ENCODE results near the gene WASL. TPM values are rescaled to one million over a fixed set of nuclear protein-coding genes. Genes with fewer than 3 reads are reported as not detected.

The WASL gene
- total and polyA plus RNA-seq, 3 experiments from 2014 or later, result 2.8 to 7.4 (median 7.3) TPM

DNA sequence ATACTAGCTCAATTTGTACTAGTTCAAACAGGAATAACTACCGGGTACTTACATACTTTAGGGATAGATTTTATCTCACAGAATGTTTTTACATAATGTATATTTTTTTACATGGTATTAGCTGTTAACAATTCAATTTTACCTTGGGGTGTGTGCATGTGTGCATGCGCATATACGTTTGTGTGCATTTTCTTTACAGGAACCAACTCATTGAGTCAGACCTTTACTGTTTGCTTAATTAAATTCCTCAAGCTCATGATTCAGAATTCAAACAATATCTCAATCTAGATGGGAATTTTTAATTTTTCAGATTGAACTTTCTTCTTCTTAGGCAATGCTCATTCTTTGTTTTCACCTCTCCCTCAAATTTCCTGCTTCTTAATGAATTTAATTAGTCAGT lies 24.7 kb upstream of the WASL start:
- Histone ChIP-seq H3K9me3 (ENCODE audit: low read length) (no peaks in the 10 kb centered on the region), H3K4me3 (ENCODE audit: low read length) (no peak overlapping the region), H3K27ac (ENCODE audit: low read depth, low read length) (no peak overlapping the region), H3K36me3 (ENCODE audit: insufficient read depth, low read length) (no peaks in the 10 kb centered on the region), H3K27me3 (ENCODE audit: insufficient read depth, low read length, poor library complexity, severe bottlenecking) (no peaks in the 10 kb centered on the region), H3K4me1 (ENCODE audit: insufficient read depth, low read length) (no peaks in the 10 kb centered on the region)
- ChIA-PET CTCF (no interaction called here), POLR2A (no interaction called here)
- peaks cover 11 to 18% of the 10 kb centered on the region in 2 donors for H3K27me3 Mint-ChIP-seq
- no peak overlapping the region for H3K27ac Mint-ChIP-seq
- H3K4me3 Mint-ChIP-seq, result no peak overlapping the region
- H3K36me3 Mint-ChIP-seq, result peaks cover 0 to 2% (median 0%) of the 10 kb centered on the region in 3 donors
- DNase-seq, result no peak
- H3K4me1 Mint-ChIP-seq, result peaks cover 6 to 11% (median 8%) of the 10 kb centered on the region in 3 donors
- H3K9me3 Mint-ChIP-seq, result no peaks in the 10 kb centered on the region

DNA sequence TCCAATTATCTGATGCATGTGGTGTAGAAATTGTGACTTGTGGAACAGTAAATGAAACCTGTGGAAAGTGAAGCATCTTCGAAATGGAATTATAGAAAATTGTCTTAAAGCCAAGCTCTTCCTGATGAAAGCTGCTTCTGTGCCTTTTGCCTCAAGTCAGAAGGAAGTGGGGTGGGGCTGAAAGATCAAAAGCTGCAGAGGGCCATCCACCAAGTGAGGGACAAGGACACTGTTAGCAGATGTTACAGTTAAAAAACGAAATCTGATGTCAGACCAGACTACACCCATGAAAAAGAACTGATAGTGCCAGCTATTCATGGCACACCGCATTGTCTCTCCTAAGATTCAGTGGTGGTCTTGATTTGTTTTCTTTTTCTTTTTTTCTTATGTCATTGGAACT lies 23.8 kb upstream of the WASL start:
- no peak overlapping the region for H3K27ac ChIP-seq (ENCODE audit: low read depth, low read length)
- no peaks in the 10 kb centered on the region for H3K9me3 ChIP-seq (ENCODE audit: low read length)
- ChIA-PET POLR2A (no interaction called here), CTCF (no interaction called here)
- Mint-ChIP-seq H3K4me3 (no peak overlapping the region), H3K27ac (peak overlapping the region in 1 of 8 donors; percentile 6), H3K9me3 (no peaks in the 10 kb centered on the region), H3K27me3 (peaks cover 9 to 18% of the 10 kb centered on the region in 2 donors), H3K4me1 (peaks cover 6 to 11% (median 8%) of the 10 kb centered on the region in 3 donors), H3K36me3 (peaks cover 0 to 2% (median 0%) of the 10 kb centered on the region in 3 donors)
- no peak overlapping the region for H3K4me3 ChIP-seq (ENCODE audit: low read length)
- no peaks in the 10 kb centered on the region for H3K27me3 ChIP-seq (ENCODE audit: insufficient read depth, low read length, poor library complexity, severe bottlenecking)
- DNase-seq, result no peak
- no peaks in the 10 kb centered on the region for H3K4me1 ChIP-seq (ENCODE audit: insufficient read depth, low read length)
- H3K36me3 ChIP-seq (ENCODE audit: insufficient read depth, low read length), result no peaks in the 10 kb centered on the region

DNA sequence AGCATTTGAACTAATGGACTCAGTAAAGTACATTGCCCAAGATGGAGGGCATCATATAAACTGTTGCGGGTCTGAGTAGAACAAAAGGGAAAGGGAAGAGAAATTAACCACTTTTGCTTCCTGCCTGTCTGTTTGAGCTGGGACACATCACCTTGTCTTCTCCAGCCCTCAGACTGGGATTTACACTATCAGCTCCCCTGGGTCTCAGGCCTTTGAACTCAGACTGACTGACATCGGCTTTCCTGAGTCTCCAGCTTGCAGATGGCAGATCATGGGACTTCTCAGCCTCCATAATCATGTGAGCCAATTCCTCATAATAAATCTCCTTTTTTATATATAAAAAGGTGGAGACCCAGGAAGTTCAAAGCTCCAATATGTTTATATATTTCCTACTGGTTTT lies 23.0 kb upstream of the WASL start:
- peaks cover 9 to 18% of the 10 kb centered on the region in 2 donors for H3K27me3 Mint-ChIP-seq
- peaks cover 0 to 2% (median 0%) of the 10 kb centered on the region in 3 donors for H3K36me3 Mint-ChIP-seq
- ChIA-PET CTCF (interaction anchor here (0.7 kb wide), 1 partner anchor 236 kb away, joined by 3 read pairs; no protein-coding TSS in a partner anchor), POLR2A (no interaction called here)
- H3K4me1 ChIP-seq (ENCODE audit: insufficient read depth, low read length), result no peaks in the 10 kb centered on the region
- no peak overlapping the region for H3K4me3 Mint-ChIP-seq
- H3K9me3 Mint-ChIP-seq, result no peaks in the 10 kb centered on the region
- no peak overlapping the region for H3K4me3 ChIP-seq (ENCODE audit: low read length)
- no peaks in the 10 kb centered on the region for H3K9me3 ChIP-seq (ENCODE audit: low read length)
- H3K27ac ChIP-seq (ENCODE audit: low read depth, low read length), result no peak overlapping the region
- H3K36me3 ChIP-seq (ENCODE audit: insufficient read depth, low read length), result no peaks in the 10 kb centered on the region
- no peak overlapping the region for H3K27ac Mint-ChIP-seq
- no peaks in the 10 kb centered on the region for H3K27me3 ChIP-seq (ENCODE audit: insufficient read depth, low read length, poor library complexity, severe bottlenecking)
- peaks cover 6 to 11% (median 8%) of the 10 kb centered on the region in 3 donors for H3K4me1 Mint-ChIP-seq
- no peak for DNase-seq

DNA sequence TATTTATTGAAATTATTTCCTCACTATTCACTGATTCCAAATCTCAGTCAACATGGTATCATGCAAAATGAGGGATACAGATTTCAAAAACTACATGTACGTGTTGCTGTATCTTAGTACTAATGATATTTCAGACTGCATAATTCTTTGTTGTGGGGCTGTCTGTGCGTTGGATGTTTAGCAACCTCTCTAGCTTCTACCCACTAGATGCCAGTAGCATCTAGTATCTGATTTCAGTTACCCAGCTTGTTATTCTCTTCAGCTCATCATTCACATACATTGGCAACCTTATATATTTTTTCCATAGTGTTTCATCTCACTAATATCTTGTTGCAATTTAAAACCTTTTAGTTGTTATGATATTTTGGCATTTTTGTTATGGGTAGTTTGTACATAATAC lies 22.5 kb upstream of the WASL start:
- no peak for DNase-seq
- no peaks in the 10 kb centered on the region for H3K9me3 ChIP-seq (ENCODE audit: low read length)
- POLR2A ChIA-PET, result no interaction called here
- no peak overlapping the region for H3K4me3 Mint-ChIP-seq
- no peaks in the 10 kb centered on the region for H3K27me3 ChIP-seq (ENCODE audit: insufficient read depth, low read length, poor library complexity, severe bottlenecking)
- H3K27ac ChIP-seq (ENCODE audit: low read depth, low read length), result no peak overlapping the region
- no peaks in the 10 kb centered on the region for H3K36me3 ChIP-seq (ENCODE audit: insufficient read depth, low read length)
- peaks cover 0 to 2% (median 0%) of the 10 kb centered on the region in 3 donors for H3K36me3 Mint-ChIP-seq
- H3K27me3 Mint-ChIP-seq, result peaks cover 9 to 18% of the 10 kb centered on the region in 2 donors
- CTCF ChIA-PET, result interaction anchor here (0.7 kb wide), 1 partner anchor 236 kb away, joined by 3 read pairs; no protein-coding TSS in a partner anchor
- H3K27ac Mint-ChIP-seq, result no peak overlapping the region
- H3K4me1 ChIP-seq (ENCODE audit: insufficient read depth, low read length), result no peaks in the 10 kb centered on the region
- no peak overlapping the region for H3K4me3 ChIP-seq (ENCODE audit: low read length)
- H3K9me3 Mint-ChIP-seq, result no peaks in the 10 kb centered on the region
- peaks cover 6 to 11% (median 8%) of the 10 kb centered on the region in 3 donors for H3K4me1 Mint-ChIP-seq

DNA sequence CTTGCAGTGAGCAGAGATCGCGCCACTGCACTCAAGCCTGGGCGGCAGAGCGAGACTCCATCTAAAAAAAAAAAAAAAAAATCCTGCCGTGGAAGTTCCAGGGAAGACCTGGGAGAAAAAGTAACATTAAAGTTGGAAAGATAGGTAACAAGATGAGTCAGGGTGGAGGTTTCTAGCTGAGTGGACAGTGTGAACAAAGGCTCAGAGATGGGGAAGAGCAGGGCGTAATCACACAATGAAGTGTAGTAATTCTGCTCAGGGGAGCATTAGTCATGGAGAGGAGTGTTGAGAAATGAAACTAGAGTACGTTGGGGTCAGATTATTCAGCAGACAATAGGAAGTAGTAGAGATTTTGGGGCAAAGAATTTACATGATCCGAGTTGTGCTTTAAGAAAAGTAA lies 21.6 kb upstream of the WASL start:
- H3K9me3 ChIP-seq (ENCODE audit: low read length), result no peaks in the 10 kb centered on the region
- Mint-ChIP-seq H3K36me3 (no peaks in the 10 kb centered on the region), H3K27ac (peak overlapping the region in 5 of 8 donors; percentile 26 to 86 (median 53)), H3K9me3 (no peaks in the 10 kb centered on the region), H3K27me3 (peaks cover 4 to 17% of the 10 kb centered on the region in 2 donors), H3K4me1 (peaks cover 6 to 11% (median 8%) of the 10 kb centered on the region in 3 donors), H3K4me3 (peak overlapping the region; percentile 46 to 87 (median 73))
- no peak for DNase-seq
- H3K36me3 ChIP-seq (ENCODE audit: insufficient read depth, low read length), result no peaks in the 10 kb centered on the region
- H3K27ac ChIP-seq (ENCODE audit: low read depth, low read length), result no peak overlapping the region
- H3K4me3 ChIP-seq (ENCODE audit: low read length), result no peak overlapping the region
- ChIA-PET CTCF (no interaction called here), POLR2A (no interaction called here)
- no peaks in the 10 kb centered on the region for H3K4me1 ChIP-seq (ENCODE audit: insufficient read depth, low read length)
- H3K27me3 ChIP-seq (ENCODE audit: insufficient read depth, low read length, poor library complexity, severe bottlenecking), result no peaks in the 10 kb centered on the region

DNA sequence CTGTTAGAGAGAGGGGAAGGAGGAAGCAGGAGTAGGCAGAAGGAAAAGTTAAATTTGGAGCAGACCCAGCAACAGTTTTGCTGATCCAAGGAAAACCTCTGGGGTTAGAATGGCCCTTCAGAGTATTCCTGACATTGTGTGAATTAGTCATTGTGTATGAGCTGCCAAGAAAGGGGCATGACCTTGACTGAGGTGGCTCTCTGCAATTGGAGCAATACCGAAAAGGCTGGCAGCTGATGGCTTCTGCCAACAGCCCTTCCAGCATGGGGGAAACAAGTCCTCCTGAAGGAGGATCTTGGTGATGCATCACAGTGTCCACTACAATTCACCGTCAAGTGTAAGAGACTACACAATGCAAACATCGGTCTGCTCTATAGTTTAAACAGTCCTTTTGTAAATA lies 20.6 kb upstream of the WASL start:
- CTCF ChIA-PET, result no interaction called here

DNA sequence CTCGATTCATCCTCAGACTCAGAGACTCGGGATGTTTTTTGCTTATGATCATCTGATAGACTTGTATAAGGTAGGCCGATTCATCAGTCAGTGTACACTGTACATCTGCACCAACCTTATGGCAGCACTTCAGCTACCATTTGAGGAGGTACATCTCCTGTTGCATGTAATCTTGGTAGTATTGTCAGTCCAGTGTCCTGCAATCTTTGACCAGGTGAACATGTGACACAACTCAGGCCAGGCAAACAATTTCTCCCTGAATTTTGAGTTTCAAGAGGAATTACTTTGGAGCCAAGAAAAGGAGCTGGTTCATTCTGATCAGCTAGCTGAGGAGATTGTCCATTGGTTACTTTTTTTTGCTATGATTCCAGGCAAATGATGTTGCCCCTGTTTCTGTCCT lies 19.7 kb upstream of the WASL start:
- POLR2A ChIA-PET, result no interaction called here
- CTCF ChIA-PET, result no interaction called here

More for the DNA sequence above, 20.6 kb upstream of the WASL start:
- H3K9me3 Mint-ChIP-seq, result no peaks in the 10 kb centered on the region
- peak overlapping the region in 2 of 7 donors; percentile 37 to 74 for H3K4me3 Mint-ChIP-seq
- H3K4me1 Mint-ChIP-seq, result peaks cover 6 to 11% (median 8%) of the 10 kb centered on the region in 3 donors
- no peaks in the 10 kb centered on the region for H3K9me3 ChIP-seq (ENCODE audit: low read length)
- POLR2A ChIA-PET, result no interaction called here
- no peaks in the 10 kb centered on the region for H3K36me3 ChIP-seq (ENCODE audit: insufficient read depth, low read length)
- H3K27ac ChIP-seq (ENCODE audit: low read depth, low read length), result no peak overlapping the region
- no peak for DNase-seq
- peaks cover 2 to 17% of the 10 kb centered on the region in 2 donors for H3K27me3 Mint-ChIP-seq
- no peak overlapping the region for H3K27ac Mint-ChIP-seq
- no peaks in the 10 kb centered on the region for H3K36me3 Mint-ChIP-seq
- no peak overlapping the region for H3K4me3 ChIP-seq (ENCODE audit: low read length)
- H3K27me3 ChIP-seq (ENCODE audit: insufficient read depth, low read length, poor library complexity, severe bottlenecking), result no peaks in the 10 kb centered on the region
- no peaks in the 10 kb centered on the region for H3K4me1 ChIP-seq (ENCODE audit: insufficient read depth, low read length)

DNA sequence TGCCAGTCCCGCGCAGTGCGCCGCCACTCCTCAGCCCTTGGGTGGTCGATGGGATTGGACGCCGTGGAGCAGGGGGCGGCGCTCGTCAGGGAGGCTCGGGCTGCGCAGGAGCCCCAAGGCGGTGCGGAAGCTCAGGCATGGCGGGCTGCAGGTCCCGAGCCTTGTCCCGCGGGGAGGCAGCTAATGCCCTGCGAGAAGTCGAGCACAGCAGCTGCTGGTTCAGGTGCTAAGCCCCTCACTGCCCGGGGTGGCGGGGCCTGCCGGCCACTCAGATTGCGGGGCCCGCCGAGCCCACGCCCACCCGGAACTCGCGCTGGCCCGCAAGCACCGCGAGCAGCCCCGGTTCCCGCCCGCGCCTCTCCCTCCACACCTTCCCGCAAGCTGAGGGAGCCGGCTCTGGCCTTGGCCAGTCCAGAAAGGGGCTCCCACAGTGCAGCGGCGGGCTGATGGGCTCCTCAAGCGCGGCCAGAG lies 14.4 kb upstream of the WASL start:
- no peaks in the 10 kb centered on the region for H3K27me3 ChIP-seq (ENCODE audit: insufficient read depth, low read length, poor library complexity, severe bottlenecking)
- H3K4me1 ChIP-seq (ENCODE audit: insufficient read depth, low read length), result no peaks in the 10 kb centered on the region
- ChIA-PET POLR2A (no interaction called here), CTCF (no interaction called here)
- H3K27me3 Mint-ChIP-seq, result peaks cover 2 to 10% of the 10 kb centered on the region in 2 donors
- DNase-seq, result no peak
- H3K9me3 Mint-ChIP-seq, result peaks cover 0 to 5% (median 2%) of the 10 kb centered on the region in 5 donors
- no peak overlapping the region for H3K27ac ChIP-seq (ENCODE audit: low read depth, low read length)
- H3K36me3 Mint-ChIP-seq, result no peaks in the 10 kb centered on the region
- no peaks in the 10 kb centered on the region for H3K9me3 ChIP-seq (ENCODE audit: low read length)
- no peak overlapping the region for H3K4me3 Mint-ChIP-seq
- no peaks in the 10 kb centered on the region for H3K36me3 ChIP-seq (ENCODE audit: insufficient read depth, low read length)
- H3K27ac Mint-ChIP-seq, result no peak overlapping the region
- H3K4me3 ChIP-seq (ENCODE audit: low read length), result no peak overlapping the region
- H3K4me1 Mint-ChIP-seq, result peaks cover 0 to 2% (median 0%) of the 10 kb centered on the region in 3 donors

More for the DNA sequence above, 19.7 kb upstream of the WASL start:
- Histone ChIP-seq H3K9me3 (ENCODE audit: low read length) (no peaks in the 10 kb centered on the region), H3K36me3 (ENCODE audit: insufficient read depth, low read length) (no peaks in the 10 kb centered on the region), H3K4me1 (ENCODE audit: insufficient read depth, low read length) (no peaks in the 10 kb centered on the region), H3K27me3 (ENCODE audit: insufficient read depth, low read length, poor library complexity, severe bottlenecking) (no peaks in the 10 kb centered on the region), H3K4me3 (ENCODE audit: low read length) (no peak overlapping the region), H3K27ac (ENCODE audit: low read depth, low read length) (no peak overlapping the region)
- no peak for DNase-seq
- Mint-ChIP-seq H3K4me3 (no peak overlapping the region), H3K36me3 (no peaks in the 10 kb centered on the region), H3K9me3 (peaks cover 0 to 3% (median 2%) of the 10 kb centered on the region in 5 donors), H3K27me3 (peaks cover 0 to 17% of the 10 kb centered on the region in 2 donors), H3K4me1 (peaks cover 6 to 11% (median 8%) of the 10 kb centered on the region in 3 donors), H3K27ac (no peak overlapping the region)

Data from CD8-positive, alpha-beta memory T cell (primary cell).